DMS79 (cell line): Measurements from ENCODE around the gene KCNMA1.

ENCODE experiments used
- DNase-seq: peaks from one replicate; lab custom pipeline; 2025; lab: John Stamatoyannopoulos, UW

Gene KCNMA1

DNA sequence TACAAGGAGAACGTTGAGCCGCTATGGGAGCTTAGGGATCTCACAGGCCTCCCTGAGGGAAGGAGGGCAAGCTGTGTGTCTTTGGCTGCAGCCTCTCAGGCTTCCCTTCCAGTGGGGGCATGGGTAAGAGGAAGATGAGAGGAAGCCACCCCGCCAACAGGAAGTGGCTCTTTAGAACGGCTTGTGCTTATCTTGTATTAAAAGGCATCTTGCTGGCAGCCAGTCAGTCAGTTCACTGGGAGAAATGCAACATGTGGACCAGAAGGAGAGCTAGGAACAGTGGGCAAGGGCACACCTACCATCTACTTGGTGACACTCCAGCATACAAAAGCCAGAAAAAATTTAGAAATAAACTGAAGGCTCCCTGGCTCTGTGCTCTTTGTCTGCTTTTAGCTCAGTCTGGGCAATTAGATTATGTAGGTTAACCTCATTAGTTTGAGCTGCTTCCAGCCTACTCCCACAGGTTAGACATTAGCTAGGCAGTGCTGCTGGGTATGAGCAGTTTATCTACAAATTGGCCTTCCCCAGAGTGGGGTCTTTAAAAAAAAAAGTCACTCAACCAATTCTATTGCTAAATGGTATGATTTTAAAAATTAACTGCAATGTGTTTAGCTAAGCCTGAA lies 595.9 kb downstream of the KCNMA1 start:
- DNase-seq, result no peak

DNA sequence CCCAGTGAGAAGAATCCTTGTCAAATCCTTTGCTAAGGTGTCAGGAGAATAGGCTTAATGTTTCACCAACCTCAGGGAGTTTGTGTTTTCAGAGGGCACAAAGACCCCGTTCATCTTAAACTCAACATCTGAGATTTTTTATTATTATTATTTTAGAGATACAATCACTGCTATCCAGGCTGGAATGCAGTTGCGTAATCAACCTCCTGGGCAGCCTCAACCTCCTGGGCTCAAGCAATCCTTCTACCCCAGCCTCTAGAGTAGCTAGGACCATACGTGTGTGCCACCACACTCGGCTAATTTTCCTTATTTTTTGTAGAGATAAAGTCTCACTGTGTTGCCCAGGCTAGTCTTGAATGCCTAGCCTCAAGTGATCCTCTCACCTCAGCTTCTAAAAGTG lies 599.2 kb downstream of the KCNMA1 start:
- no peak for DNase-seq

DNA sequence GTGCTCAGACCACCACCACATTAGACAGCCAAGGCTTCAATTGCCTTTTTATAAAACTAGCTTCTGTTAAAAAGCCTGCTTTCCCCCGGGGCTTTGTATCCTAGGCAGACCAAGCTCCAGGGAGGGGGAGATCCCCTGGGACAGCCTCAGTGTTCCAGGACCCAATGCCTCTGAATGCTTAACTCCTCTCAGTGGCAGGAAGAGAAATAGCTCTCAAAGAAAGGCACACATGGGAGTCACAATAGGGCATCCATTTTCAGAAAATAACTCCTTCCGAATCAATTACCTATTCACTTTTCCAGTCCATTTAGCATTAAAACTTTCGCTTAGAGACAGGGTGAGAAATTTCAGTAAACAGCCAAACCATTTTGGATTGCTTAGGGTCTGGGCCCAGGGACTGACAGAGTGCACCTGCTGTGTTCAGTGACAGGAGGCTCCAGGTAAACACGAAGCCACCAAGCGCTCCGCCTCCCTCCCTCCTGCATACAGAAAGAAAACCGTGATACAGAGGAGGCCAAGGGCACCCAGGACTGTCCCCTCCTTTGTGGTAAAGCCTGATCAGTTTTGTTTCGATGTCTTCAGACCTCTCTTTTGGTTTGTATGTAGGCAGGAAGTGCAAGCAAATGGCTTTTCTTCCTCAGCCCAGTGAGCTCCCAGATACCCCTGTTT lies 599.7 kb downstream of the KCNMA1 start:
- peak; percentile 37 for DNase-seq

DNA sequence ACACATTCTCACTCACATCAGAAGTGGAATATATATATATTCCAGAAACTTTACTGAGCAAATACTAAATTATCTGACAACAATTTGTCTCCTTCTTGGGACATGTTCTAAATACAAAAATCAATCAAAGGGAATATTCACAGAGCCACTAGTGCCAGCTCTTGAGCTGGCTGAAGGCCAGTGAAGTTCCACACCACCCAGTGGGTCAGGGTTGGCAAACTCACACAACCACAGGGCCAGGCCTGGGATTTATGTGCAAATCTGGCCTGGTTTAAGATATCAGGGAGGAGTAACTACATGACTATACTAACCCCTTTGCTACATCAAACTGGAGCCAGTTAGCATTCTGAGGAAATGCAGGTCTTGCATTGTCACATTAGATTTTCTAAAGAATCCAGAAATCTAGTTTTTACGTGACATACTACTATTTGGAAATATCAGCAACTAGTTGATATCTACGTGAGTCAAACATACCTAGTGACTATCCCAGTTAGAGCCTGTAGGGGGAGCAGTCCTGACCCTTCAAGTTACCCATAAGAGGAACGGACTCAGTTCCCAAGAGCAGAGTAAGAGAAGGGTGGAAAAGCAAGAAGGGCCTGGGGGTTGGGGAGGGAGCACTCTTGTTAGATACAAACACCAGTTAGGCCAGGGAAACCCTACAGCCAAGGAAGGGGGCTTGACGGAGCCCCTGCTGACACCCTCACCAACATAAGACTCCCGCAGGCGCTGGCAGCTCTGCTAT lies 600.4 kb downstream of the KCNMA1 start:
- no peak for DNase-seq

DNA sequence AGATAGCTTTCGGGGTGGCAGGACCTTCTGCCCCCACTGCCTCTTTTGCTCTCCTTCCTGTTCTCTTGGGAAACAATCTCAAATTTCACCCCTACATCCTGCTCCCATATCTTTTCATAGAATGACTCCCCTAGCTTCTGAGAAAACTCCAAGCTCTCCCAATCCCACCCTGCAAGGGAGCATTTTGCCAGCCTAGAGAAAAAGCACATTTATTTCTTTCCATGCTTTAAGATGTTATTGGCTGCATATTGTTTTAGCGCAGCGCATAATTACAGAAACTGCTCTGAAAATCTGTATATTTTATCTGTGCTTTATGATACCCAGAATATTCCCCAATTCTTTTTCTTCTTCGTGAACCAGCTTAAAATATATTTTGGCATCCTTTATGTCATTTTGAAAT lies 601.3 kb downstream of the KCNMA1 start:
- DNase-seq, result no peak

DNA sequence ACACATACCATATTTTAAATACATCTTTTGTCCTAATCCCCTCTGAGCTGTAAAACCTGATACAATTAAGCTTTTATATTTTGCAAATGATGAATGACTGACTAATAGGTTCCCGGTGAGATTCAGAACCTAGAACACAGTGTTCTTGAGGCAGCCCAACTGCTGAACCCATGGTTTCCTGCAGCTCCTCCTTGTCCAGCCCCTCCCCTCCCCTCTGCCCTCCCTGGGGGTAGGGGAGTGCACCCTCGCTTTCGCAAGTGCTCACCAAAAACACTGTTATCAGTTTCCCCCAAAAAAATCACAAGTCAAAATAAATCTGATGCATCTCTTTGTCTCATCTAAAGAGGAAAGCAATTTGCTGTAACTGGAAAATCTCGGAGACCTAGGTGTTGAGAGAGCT lies 602.8 kb downstream of the KCNMA1 start:
- no peak for DNase-seq

DNA sequence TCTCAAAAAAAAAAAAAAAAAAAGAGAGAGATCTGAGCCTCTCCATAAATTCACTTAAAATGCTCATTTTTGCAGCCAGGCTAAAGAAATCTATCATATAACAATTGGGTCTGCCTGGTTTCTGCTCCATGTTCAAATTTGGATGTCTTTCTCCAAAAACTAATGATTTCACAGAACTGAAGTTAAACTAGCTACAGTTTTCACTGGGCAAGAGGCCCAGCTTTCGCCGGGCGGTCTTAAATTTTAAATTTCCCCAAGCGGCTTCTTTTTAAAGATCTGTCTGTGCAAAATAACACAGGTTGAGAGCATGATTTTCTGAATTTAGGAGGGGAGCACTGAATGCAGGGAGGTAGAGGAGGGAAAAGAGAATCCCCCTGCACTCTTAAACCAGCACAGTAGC lies 603.4 kb downstream of the KCNMA1 start:
- DNase-seq, result no peak

DNA sequence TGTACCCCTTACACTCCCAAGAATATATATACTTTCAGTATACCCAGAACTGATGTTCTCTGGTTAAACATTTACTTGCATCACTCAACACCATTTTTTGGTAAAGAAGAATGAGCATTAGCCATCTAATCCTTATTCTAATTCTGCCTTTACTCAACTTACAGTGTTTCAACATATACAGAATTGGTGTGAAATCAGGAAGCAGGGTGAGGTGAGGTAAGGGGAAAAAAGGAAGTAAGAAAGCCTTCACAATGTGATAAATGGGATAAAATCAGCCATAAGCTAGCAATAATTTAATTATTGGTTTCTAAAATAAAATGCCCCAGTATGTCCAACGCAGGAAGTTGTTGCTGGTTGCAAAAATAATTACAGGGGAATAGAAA lies 605.4 kb downstream of the KCNMA1 start:
- DNase-seq, result no peak

DNA sequence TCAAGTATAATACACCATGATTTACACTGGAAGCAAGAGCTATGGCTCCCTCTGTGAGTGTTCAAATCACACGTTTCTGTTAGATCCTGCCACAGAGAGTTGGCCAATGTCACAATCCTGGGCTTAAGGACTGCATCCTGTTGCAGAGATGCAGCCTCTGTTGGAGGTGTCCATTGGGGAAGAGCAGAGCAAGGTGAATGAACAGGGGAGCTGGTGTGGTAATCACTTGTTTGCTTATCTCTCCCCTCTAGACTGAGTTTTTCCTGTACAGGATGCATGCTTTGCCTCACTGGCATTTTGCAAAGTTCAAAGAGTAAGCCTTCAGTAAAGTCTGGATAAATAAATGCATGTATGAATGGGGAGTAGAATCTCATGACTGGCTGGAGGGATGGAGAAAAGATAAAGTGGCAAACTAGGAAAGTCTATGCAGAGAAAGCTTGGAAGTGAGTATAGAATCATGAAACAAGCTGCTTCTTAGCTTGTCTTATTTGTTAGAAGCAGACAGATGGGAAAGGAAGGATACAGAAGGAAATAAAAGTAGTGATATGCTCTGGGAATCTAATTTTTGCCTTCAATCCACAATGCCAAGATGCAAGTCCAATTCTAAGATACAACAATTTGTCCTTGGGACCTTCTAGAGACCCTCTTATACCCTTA lies 605.9 kb downstream of the KCNMA1 start:
- no peak for DNase-seq

DNA sequence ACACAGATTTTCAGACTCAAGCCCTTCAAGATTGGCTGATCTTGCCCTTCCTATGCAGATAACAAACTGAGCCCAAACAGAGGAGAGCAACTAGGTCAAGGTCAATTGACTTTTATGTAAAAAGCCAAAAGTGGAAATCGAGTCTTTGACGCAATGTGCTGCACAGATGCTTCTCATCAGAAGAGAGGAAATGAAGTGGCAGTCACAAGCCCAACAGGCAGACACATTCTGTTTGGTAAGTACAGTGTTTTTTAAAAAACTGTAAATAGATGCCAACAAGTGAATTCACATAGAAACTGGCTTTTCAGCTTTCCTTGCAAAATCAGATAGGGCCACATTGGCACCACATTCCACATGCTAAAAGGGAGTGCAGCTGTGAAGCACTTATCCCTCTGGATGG lies 606.6 kb downstream of the KCNMA1 start:
- peak; percentile 32 for DNase-seq

DNA sequence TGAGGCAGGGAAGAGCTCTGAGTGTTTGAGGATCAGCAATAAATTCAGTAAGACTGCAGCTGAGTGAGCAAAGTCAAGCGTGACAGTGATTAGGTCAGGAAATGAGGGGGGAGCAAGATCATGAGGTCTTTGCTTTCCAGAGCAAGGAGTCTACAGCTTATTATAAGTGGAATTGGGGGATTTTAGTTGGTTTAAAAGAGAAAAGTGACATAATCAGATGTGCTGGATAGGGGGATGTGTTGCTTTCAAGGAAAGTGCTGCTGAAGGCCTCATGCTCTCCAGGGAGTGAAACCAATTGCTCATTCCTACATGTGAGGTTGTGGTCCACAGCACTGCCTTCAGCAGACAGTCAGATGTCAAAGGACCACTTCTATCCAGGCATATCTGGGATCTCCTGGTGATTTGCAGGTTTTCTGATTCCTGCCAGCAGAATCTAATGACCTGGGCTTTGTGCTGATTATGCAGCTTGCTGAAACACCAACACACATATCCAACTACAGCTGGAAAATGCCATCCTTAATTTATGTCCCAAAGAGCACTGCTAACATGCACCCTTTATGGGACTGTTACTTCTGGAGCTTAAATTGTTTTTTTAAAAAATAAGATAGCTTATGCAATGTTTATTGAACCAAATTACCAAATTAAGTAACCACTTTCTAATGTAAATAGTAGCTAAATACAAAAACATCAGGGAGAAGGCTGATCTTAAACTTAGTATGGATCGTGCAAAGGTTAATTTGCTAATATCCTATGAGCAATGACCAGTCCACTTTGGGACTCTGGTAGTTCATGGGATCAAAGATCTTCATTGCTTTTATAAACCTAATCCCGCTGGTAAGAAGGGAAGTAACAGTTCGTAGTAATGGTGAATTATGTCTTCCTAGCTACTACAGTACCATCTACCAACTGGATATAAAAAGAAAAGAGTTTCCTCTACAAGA lies 607.6 kb downstream of the KCNMA1 start:
- no peak for DNase-seq

DNA sequence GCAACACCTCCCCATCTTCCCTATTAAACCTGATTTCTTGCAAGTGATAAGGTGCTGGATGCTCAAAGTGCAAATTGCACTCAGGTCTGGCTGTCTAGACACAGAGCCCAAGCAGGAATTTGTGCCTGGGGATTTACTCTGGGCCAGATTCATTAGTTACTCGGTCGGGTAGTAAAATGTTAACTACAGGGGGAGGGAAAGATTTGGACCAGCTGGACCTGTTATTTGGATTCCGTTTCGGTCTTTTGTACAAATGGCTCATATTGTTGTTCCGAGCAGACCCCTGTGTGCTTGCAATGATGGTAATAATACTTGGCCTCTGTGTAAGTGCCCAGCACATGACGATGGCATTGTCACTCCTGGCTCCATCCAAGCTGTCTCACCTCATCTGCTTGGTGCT lies 609.6 kb downstream of the KCNMA1 start:
- DNase-seq, result no peak

DNA sequence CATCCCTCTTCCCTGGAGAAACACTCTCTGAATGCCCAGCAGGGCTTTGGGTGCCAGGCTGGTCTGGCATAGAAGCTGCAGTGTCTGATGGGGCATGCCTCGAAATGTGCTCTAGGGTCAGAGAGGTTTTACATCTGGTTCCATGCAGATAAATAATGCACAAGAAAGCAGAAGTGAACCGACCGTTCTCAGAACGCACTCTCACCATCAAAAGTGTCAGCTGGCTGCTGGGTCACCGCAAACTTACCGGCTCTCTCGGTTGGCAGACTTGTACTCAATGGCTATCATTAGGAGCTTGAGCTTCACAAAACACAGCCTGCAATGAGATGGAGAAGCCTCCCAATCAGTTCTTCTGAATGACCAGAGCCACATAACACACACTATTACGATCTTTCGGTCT lies 610.0 kb downstream of the KCNMA1 start:
- DNase-seq, result no peak

DNA sequence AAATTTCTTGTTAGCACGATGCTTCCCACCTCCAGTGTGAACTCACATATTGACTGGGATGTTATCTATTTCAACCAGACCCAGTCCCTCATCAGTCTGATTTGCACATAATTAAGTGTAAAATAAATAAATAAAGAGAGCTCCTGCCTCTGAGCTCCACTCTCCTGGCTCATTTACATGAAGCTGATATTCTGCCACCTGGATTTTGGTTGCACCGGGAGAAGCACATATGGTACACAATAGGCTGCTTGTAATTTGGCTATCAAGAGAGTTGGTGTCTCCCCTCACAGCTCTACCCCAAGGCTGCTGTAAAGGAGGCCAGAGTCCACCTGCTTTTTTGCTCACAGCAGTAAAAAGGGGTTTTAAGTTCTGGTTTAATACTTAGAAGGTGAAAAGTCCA lies 610.5 kb downstream of the KCNMA1 start:
- DNase-seq, result no peak

DNA sequence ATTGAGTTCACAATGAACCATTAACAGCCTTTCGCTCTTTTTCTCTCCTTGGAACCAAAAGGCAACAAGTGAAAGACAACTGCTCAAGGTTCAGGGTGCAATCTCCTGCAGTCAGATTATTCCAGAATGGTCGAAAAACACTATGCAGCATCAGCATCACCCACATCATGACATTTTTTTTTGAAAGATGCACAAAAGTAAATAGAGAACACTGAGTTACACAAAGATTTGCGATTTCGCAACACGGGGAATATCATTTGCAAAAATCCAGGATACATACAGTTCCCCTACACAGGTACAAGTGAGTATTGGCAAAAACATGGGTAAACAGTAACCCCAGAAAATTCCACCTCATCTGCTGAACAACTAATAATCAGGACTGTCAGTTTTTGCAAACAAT lies 611.5 kb downstream of the KCNMA1 start:
- DNase-seq, result no peak

DNA sequence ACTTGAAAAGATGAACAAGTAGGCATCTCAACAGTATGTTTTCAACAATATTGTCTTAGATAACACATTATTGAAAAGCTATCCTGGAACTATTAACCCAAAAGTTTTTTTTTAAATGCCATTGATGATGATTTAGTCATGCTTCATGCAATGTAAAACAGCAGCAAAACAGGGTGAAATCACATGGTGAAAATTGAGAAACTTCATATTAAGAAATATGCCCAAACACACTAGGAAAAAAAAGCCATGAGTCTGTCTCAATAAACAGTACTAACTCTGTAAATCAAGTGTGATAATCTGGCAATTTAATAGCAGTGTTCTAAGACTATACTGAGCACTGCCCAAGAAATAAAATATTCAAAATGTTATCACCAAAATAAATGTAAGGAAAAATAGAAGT lies 613.1 kb downstream of the KCNMA1 start:
- no peak for DNase-seq

DNA sequence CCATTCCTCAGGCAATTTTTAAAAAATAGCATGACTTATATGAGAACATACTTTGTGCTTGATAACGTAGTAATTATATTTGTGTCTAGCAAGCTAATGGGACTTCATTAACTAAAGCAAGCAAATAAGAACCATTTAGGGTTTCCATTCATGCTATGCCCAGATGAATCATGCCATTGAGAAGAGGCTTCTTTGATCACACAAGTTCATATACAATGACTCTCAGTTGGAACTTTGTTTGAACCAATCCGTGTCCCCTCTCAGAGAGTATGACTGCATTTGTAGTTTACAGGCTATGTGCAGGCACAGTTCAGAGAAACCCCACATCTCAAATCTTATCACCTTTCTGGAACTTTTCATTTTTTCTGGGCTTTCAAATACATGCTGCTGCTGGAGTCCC lies 614.2 kb downstream of the KCNMA1 start:
- DNase-seq, result no peak

DNA sequence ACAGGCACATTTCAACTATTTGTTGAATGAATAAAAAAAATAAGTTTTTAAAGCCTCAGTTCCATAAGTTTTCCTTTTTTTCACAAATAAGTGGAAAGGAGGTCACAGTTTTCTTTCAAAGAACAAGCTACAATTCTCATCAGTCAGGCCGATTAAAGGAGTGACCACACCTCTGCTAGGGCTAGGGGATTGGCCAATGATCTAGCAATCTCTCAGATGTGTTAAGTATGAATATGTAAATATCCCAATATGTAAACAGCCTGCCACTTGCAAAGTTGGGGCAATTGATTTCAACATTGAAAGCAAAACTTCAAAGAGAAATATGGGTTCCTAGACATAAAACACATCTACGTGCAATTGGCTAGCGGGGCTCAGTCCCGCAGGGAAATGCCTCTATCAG lies 614.9 kb downstream of the KCNMA1 start:
- no peak for DNase-seq

DNA sequence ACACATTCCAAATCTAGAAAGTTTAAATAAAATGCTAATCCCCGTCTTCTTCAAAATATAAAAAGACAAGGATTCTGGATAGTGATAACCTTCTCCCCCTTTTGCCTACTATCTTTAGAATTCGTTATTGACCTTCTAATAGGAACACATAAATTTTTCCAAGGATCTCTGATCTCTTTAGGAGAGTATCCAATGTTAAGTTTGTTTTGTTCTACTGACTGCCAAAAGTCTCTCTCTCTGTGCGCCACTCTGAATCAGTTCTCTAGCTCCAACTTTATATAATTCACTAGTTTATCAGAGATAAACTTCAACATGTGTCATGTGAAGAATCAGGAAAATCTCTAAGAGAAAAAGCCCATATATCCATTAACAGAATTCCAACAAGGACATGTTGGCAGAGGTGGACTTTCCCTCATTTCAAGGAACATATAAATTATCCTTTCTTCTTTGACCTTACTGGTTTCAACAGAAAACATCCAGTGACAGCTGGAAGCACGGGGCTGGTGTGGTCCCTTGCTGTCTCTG lies 615.6 kb downstream of the KCNMA1 start:
- DNase-seq, result no peak

DNA sequence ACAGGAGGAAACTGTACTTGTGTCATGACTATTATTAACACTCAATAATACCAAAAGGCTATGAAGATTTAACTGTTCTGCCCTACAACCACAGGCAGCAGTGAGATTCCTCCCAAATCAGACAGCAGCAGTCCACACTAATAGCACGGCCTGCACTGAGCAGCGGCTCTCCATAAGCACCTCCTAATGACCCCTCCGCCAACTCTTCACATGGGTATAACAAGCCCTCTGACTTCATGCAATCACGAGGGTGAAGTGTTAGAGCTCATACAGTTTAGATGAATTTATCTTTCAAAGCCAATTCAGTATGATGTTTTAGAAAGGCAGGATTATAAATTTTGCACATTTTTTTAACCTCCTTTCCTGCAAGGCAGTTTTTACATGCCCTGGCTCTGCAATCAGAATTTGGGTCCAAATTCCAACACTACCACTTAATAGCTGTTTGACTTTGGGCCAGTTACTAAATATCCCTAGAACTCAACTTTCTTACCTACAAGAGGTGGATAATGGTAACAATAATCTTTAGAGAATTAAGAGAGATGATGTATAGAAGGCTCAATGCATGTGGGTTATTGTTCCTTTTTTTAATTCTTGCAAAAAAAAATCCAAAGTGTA lies 617.1 kb downstream of the KCNMA1 start:
- no peak for DNase-seq

DNA sequence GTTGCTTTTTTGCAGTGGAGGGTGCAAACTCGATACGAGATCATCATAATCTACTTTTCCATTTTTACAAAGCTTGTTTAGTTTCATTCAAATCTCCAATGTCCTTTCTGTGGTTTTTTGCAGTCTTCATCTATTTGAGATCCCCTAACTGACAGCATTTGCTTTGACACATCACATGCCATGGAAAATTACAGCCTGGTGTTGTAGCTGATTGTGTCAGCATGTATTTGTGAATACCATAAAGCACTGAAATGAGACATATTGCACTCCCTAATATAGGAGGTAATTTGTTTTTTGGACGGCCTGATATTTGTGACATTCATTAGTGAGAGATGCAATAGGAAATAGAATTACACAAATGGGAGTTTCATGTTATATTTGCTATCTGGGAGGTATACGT lies 620.8 kb downstream of the KCNMA1 start:
- no peak for DNase-seq
